HG03520 (cell line): Measurements from ENCODE around the gene BABAM2.
"Not testable (repeated sequence)": the region's sequence is repeated elsewhere in the genome, so short reads cannot be mapped to it uniquely, and the experiment has no call there.

Experiments
- ATAC-seq: cut with Tn5 transposase; IDR thresholded peaks from one replicate; pipeline ENCODE4 v1.9.1; 2021; ENCODE audit warnings: mild to moderate bottlenecking, moderate library complexity; ENCODE audit not compliant: unreplicated experiment

Gene BABAM2

GRCh38 chr2:28321426-28321825 is 430.9 kb downstream of the BABAM2 start:
- no peak for ATAC-seq

DNA sequence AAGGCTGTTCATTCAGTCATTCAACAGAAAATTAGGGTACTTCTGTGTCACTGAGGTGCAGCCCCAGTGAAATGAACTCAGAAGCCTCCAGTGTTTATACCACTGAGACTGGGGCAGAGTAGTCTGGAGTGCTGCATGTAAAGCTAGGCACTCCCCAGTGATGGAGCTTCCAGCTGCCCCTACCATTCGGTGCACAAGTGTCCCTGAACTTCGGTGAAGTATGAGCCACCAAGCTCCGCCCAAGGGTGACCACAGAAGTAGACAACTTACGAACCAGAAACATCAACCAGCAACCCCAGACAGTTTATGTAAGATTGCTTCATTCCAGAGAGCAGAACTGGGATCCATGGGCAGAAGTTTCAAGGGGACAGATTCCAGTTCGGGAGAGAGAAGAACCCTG is 431.5 kb downstream of the BABAM2 start:
- ATAC-seq, result no peak

- no peak for ATAC-seq
Measured at GRCh38 chr2:28322456-28322855, 431.9 kb downstream of the BABAM2 start.

- no peak for ATAC-seq
Measured at GRCh38 chr2:28322981-28323396, 432.5 kb downstream of the BABAM2 start.

GRCh38 chr2:28325173-28325566 is 434.6 kb downstream of the BABAM2 start:
- no peak for ATAC-seq

- ATAC-seq, result no peak
Measured at GRCh38 chr2:28325567-28326468, 435.3 kb downstream of the BABAM2 start.

GRCh38 chr2:28326469-28326805 is 435.9 kb downstream of the BABAM2 start:
- ATAC-seq, result no peak

GRCh38 chr2:28326881-28327505 is 436.5 kb downstream of the BABAM2 start:
- ATAC-seq, result no peak

DNA sequence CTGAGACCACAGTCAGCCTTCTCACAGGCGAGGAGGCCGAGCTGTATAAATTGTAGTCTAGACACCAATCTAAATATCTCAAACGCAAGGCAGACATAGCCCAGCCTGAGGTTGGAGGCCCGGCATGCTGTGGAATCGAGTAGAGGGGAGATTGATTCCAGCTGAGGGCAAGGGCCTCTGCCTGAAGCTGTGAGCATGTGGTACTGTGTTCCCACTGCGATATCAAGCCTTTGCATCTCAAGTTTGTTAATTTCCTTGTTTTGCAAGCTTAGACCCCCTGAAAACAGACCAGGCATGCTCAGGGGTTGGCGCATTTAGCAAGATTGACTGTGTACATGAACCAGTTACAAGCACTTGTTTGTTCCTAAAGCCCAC is 437.0 kb downstream of the BABAM2 start:
- ATAC-seq, result no peak

DNA sequence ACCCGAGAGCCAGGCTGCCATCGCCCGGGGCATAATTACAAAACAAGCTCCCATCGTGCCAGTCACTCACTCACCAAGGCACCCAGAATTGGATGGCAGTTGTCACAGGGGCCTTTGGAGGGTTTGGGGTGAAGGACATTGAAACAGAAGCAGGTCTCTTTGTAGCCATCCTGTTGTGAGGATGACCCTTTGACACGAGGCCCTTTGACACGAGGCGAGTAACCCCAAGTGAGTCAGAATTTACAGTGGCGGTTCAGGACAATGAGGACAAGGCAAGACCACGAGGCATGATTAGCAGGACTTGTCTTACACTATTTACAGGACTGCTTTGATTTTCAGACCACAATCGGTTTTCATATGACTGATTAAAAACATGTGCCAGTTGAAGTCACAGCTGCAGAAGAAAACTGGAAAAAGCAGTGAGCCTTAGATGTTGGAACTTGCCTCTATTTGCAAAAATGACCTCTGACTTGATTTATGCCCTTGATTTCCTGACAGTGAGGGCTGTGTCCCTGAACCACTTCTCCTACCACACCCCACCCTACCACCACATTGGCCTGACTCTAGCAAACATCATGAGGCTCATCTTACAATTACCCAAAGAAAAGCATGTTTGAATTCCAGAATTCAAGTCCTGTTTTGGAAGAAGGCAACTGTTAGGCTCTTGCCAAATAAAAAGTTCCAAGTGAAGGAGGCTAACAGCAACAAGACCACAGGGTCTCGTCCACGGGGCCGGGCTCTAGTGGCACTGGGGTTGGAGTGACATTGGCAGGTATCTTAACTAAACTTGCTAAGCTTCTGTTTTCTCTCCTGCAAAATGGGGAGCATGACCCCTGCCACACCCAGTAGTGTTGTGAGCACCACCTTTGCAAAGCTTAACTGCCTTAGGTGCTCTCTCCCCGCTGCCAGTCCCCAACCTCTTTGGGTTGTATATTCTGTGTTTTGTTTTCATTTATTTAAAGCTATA is 437.7 kb downstream of the BABAM2 start:
- ATAC-seq, result no peak

DNA sequence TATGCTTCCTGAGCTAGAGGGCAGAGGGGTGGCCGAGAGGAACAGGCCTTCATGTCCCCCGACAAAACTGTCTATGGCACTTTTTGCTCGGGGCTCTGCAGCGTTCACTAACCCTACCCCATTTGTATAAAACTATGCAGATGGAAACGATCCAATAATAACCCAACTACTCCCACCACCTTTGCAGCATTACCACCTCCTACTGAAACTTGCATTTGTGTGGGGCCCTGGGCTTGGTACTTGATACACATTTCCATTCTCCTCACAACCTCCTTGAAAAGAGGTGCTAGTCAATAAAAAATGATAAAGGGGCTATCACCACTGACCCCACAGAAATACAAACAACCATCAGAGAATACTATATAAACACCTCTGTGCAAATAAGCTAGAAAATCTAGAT is 438.7 kb downstream of the BABAM2 start:
- no peak for ATAC-seq

DNA sequence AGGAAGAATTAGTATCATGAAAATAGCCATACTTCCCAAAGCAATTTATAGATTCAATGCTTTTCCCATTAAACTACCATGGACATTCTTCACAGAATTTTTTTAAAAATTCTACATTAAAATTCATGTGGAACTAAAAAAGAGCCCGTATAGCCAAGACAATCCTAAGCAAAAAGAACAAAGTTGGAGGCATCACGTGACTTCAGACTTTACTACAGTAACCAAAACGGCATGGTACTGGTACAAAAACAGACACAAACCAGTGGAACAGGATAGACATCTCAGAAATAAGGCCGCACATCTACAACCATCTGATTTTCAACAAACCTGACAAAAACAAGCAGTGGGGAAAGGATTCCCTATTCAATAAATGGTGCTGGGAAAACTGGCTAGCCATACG is 440.2 kb downstream of the BABAM2 start:
- not testable (repeated sequence) for ATAC-seq

DNA sequence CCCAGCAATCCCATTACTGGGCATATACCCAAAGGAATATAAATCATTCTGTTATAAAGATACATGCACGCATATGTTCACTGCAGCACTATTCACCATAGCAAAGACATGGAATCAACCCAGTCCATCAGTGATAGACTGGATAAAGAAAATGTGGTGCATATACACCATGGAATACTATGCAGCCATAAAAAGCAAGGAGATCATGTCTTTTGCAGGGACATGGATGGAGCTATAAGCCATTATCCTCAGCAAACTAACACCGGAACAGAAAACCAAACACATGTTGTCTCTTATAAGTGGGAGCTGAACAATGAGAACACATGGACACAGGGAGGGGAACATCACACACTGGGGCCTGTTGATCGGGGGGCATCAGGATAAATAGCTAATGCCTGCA is 441.3 kb downstream of the BABAM2 start:
- not testable (repeated sequence) for ATAC-seq

- ATAC-seq, result no peak
Measured at GRCh38 chr2:28332696-28333095, 442.2 kb downstream of the BABAM2 start.

DNA sequence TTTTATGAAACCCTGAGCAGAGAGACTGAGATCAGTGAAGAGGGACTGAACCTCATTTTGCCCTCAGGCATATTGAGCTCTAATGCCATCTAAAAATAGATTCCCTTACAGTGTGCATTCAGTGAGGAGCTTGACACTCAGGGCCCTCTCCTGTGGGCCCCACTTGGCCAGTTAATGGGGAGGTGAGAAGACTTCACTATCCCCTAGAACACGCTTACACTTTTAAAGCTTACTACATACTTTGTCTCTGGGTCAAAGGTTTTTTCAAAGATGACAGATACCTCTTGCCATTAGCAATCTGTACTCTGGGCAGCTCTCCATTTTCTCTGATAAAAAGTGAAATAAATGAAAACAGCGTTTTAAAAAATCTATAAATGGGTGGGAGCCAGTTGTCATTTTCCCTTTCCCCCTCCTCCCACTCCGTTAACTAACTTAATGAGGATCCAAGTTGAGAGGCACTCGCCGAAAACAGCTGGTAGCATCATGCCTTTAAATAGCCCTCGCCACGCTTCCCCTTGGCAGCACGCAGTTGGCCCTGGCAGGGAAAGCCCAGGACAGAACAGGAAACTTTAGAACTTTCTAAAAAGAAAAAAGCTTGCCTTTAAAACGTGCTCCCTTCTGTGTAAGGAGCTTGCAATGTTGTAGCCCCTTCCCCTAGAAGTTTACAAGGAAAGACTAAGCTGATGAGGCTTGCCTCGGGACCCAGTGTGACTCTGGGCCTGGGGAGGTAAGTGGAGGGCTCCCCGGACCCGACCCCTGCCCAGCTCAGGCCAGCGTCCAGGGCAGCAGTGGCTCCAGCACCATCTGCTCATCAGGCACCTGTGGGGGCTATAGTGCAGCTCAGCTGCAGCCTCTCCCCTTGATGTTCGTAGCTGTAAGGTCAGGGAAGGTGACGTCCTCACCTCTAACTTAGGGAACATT is 443.3 kb downstream of the BABAM2 start:
- no peak for ATAC-seq

GRCh38 chr2:28334527-28334894 is 444.0 kb downstream of the BABAM2 start:
- no peak for ATAC-seq

DNA sequence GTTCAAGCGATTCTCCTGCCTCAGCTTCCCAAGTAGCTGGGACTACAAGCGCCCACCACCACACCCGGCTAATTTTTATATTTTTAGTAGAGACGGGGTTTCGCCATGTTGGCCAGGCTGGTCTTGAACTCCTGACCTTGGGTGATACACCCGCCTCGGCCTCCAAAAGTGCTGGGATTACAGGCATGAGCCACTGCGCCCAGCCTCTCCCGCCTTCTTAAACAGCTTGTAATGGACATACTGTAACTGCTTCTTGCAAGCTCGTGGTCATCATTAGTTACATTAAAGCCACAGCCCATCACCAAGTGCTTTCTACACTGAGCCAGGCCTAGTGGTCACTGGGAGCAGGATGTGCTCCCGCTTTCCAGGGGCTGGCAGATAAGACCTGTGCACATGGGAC is 444.7 kb downstream of the BABAM2 start:
- not testable (repeated sequence) for ATAC-seq

- ATAC-seq, result no peak
Measured at GRCh38 chr2:28335666-28336065, 445.1 kb downstream of the BABAM2 start.

DNA sequence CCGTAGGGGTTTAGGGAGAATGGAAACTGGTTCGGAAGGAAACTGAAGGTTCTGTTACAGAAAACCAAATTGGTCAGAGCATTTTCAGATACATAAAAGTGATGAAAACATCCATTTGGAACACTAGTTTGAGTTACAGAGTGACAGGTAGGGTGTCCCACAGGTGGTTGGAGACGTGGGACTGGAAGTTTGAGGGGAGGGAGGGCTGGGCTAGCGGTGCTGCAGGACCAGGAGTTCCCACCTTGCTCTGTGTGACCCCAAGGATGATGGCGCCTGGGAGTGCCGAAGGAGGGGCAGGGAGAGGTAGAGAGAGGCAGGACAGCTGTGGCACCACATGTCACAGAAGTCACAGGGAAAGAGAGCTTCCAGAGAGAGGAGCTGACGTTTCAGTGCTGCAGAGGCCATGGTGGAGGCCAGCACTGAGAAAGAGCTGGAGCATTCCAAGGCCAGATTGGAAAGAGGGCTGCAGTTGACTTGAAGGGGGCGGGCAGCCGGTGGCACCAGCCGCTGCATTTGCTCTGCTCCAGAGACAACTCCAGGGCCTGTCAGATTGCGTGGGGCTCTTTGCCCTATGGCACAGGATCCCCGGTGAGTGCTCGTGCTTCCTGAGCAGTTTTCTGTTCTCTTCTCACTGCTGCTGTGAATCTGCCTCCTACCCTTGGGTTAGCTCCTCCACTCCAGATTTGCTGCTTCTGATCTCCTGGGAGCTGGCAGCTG is 445.9 kb downstream of the BABAM2 start:
- no peak for ATAC-seq
